PC-3 (cell line): ENCODE measurements around the gene EIF1.

Source experiments
- EZH2phosphoT487 ChIP-seq: fragments of 300-600 bp; sonication (generic); IDR thresholded peaks from 2 replicates; pipeline ENCODE4 v1.6.1; 2018; ENCODE audit warnings: mild to moderate bottlenecking, antibody characterized with exemption, low read length, borderline replicate concordance
- TF ChIP-seq, protein P1 (sequence below): fragments of 300-600 bp; sonication (generic); conservative IDR thresholded peaks from 2 replicates; pipeline ENCODE4 v1.5.1; 2017; ENCODE audit warnings: antibody characterized with exemption, low read depth, mild to moderate bottlenecking, low read length

DNA sequence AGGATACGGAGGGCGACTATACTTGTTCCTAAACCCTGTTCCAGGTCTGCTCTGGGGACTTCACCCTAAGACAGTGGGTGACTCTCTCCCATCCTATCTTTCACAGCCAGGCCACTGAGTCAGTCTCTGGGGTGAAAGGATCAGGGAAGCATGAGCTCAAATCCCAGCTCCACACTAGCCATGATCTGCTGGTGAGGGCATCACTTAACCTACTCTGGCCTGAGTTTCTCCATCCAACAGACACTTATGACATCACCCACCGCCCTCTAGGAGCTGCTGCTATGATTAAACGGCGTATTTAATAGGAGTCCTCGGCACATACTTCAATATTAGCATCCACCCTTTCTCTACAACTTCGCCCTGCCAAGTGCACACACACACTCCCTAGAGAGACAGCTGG lies 33.5 kb downstream of the EIF1 start:
- TF ChIP-seq, protein P1, sequence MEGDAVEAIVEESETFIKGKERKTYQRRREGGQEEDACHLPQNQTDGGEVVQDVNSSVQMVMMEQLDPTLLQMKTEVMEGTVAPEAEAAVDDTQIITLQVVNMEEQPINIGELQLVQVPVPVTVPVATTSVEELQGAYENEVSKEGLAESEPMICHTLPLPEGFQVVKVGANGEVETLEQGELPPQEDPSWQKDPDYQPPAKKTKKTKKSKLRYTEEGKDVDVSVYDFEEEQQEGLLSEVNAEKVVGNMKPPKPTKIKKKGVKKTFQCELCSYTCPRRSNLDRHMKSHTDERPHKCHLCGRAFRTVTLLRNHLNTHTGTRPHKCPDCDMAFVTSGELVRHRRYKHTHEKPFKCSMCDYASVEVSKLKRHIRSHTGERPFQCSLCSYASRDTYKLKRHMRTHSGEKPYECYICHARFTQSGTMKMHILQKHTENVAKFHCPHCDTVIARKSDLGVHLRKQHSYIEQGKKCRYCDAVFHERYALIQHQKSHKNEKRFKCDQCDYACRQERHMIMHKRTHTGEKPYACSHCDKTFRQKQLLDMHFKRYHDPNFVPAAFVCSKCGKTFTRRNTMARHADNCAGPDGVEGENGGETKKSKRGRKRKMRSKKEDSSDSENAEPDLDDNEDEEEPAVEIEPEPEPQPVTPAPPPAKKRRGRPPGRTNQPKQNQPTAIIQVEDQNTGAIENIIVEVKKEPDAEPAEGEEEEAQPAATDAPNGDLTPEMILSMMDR: no peak
- TF ChIP-seq EZH2phosphoT487: no peak
